Type B pancreatic cell (in vitro differentiated cells): Measurements from ENCODE around the gene CD22. TPM values are rescaled to one million over a fixed set of nuclear protein-coding genes. Genes with fewer than 3 reads are reported as not detected.
"Not testable (repeated sequence)": the region's sequence is repeated elsewhere in the genome, so short reads cannot be mapped to it uniquely, and the experiment has no call there.

Experiments
- DNase-seq: peaks from one replicate; pipeline ENCODE4 v3.0.0; 2021; ENCODE audit warnings: mixed read lengths; ENCODE audit not compliant: unreplicated experiment; ENCODE audit errors: extremely low spot score
- H3K27ac Mint-ChIP-seq: 2 replicates; pipeline ENCODE4 v1.8.0; 2021; ENCODE audit warnings: mild to moderate bottlenecking, mixed read lengths
- H3K27me3 Mint-ChIP-seq: 2 replicates; pipeline ENCODE4 v1.8.0; 2021; ENCODE audit warnings: mixed read lengths
- H3K36me3 Mint-ChIP-seq: 2 replicates; pipeline ENCODE4 v1.8.0; 2021; ENCODE audit warnings: mixed read lengths
- H3K4me1 Mint-ChIP-seq: one replicate; pipeline ENCODE4 v1.8.0; 2021; ENCODE audit warnings: mixed read lengths; ENCODE audit not compliant: unreplicated experiment
- H3K4me3 Mint-ChIP-seq: 2 replicates; pipeline ENCODE4 v1.8.0; 2021; ENCODE audit warnings: mild to moderate bottlenecking, mixed read lengths
- H3K9me3 Mint-ChIP-seq: 2 replicates; pipeline ENCODE4 v1.8.0; 2021; ENCODE audit warnings: mixed read lengths
- total RNA-seq: library from RNA; stranded (reverse); gene quantifications from 2 replicates; pipeline ENCODE4 v1.2.1, GENCODE V29; 2021; ENCODE audit warnings: low replicate concordance
- TF ChIP-seq, protein P1 (sequence below): fragments of 200-600 bp; sonication (generic); conservative IDR thresholded peaks from 2 replicates; pipeline ENCODE4 v1.5.0; 2021; ENCODE audit warnings: antibody characterized with exemption, mild to moderate bottlenecking

The CD22 gene
- total RNA-seq, 1 donor from 2014 or later: 0.92 TPM

DNA sequence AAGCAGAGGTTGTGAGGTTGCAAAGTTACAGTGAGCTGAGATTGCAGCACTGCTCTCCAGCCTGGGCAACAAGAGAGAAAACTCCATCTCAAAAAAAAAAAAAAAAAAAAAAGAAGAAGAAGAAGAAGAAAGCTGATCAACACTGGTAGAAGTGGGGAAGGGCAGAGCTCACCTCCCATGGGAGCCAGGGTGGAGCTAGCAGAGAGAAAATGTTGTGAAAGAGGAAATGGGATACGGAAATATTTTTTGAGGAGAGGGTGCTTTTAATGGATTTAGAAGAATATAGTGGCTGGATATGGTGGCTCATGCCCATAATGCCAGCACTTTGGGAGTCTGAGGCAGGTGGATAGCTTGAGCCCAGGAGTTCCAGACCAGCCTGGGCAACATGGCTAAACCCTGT is 48.7 kb downstream of the CD22 start:
- Mint-ChIP-seq H3K4me3 (no peak overlapping the region), H3K4me1 (peaks cover 6% of the 10 kb centered on the region), H3K9me3 (peaks cover 4% of the 10 kb centered on the region), H3K36me3 (no peaks in the 10 kb centered on the region), H3K27me3 (peaks cover 38% of the 10 kb centered on the region), H3K27ac (no peak overlapping the region)
- DNase-seq: no peak
- TF ChIP-seq, protein P1, sequence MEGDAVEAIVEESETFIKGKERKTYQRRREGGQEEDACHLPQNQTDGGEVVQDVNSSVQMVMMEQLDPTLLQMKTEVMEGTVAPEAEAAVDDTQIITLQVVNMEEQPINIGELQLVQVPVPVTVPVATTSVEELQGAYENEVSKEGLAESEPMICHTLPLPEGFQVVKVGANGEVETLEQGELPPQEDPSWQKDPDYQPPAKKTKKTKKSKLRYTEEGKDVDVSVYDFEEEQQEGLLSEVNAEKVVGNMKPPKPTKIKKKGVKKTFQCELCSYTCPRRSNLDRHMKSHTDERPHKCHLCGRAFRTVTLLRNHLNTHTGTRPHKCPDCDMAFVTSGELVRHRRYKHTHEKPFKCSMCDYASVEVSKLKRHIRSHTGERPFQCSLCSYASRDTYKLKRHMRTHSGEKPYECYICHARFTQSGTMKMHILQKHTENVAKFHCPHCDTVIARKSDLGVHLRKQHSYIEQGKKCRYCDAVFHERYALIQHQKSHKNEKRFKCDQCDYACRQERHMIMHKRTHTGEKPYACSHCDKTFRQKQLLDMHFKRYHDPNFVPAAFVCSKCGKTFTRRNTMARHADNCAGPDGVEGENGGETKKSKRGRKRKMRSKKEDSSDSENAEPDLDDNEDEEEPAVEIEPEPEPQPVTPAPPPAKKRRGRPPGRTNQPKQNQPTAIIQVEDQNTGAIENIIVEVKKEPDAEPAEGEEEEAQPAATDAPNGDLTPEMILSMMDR: no peak

DNA sequence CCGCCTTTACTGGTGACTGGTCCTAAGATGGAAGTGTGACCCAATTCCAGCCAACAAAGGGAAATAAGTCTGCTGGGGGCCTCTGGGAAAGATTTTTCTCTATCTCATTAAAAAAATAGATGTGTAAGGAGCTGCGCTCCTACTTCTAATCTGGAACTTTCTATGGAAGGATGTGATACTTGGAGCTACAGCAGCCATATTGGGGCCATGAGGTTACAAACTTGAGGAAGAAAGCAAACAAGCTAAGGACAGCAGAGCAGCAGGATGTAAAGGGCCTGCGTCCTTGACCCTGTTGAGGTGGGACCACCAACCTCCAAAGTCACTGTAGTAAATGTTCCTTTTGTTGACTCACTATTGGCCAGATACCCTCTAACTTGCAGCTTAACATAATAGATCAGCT is 49.4 kb downstream of the CD22 start:
- Mint-ChIP-seq H3K27me3 (peaks cover 37% of the 10 kb centered on the region), H3K4me3 (no peak overlapping the region), H3K4me1 (peaks cover 6% of the 10 kb centered on the region), H3K9me3 (peaks cover 4% of the 10 kb centered on the region), H3K27ac (no peak overlapping the region), H3K36me3 (no peaks in the 10 kb centered on the region)
- TF ChIP-seq, protein P1: no peak
- DNase-seq: no peak

DNA sequence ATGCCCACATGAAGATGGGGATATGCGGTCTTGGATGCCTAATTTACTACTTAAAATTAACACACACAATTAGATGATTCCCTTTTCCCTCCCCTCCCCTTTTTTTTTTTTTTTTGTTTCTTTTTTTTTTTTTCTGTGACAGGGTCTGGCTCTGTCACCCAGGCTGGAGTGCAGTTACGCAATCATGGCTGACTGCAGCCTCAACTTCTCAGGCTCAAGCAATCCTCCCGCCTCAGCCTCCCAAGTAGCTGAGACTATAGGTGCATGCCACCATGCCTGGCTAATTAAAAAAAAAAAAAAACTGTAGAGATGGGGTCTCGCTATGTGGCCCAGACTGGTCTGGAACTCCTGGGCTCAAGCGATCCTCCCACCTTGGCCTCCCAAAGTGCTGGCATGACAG is 50.6 kb downstream of the CD22 start:
- H3K9me3 Mint-ChIP-seq, H3K4me1 Mint-ChIP-seq, H3K36me3 Mint-ChIP-seq, H3K27ac Mint-ChIP-seq, H3K4me3 Mint-ChIP-seq: not testable (repeated sequence)
- H3K27me3 Mint-ChIP-seq: peaks cover 27% of the 10 kb centered on the region
- peak; percentile 4 for DNase-seq

DNA sequence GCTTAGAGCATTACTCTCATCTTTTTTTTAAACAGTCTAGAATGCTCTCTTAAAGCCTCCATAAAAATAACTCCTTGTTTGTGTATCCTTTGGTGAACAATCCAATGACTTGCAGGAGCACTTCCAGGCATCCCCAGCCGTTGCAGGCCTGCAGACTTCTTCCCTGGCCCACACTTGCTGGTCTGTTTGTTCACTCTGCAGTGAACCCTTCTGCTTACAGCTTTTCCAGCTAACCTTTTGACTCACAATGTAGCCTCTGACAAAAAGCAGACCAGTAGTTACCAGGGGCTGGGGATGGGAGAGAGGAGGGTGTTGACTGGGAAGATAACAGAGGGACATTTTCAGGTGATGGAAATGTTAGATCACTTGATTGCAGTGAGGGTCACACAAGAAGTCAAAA is 51.0 kb downstream of the CD22 start:
- DNase-seq: peak; percentile 31
- no peak overlapping the region for H3K4me3 Mint-ChIP-seq
- H3K36me3 Mint-ChIP-seq: no peaks in the 10 kb centered on the region
- TF ChIP-seq, protein P1: no peak
- H3K4me1 Mint-ChIP-seq: peaks cover 6% of the 10 kb centered on the region
- H3K27me3 Mint-ChIP-seq: peaks cover 23% of the 10 kb centered on the region
- peak overlapping the region; percentile 79 for H3K27ac Mint-ChIP-seq
- peaks cover 4% of the 10 kb centered on the region for H3K9me3 Mint-ChIP-seq

DNA sequence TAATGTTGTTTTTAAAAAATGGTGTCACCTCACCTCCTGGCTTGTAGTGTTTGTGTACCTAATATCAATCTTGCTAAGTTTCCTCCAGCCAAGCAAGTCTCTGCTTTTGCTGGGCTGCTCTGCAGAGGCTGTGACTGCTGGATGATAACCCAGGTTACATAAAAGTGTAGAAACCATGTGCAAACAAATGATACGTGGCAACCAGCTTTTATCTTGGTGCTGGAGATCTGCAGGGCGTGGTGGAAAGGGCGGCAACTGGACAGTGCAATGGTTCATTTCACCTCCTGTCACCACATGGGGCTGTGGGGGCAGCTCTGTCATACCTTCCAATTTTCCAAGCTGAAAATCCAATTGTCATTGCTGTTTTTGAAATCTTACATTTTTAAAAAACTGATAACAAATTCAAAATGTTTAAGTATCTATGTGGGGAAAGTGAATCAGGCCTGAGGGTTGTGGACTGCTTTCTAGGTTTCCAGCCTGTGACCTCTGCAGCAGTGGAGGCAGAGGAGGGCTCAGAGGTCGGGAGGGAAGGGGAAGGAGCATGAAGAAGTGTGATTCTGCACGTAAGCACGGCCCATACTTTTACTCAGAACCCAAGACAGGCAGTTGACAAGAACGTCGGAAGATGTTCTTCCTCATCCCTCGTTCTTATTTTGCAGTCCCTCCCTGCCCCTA is 51.6 kb downstream of the CD22 start:
- Mint-ChIP-seq H3K9me3 (peaks cover 4% of the 10 kb centered on the region), H3K27ac (peak overlapping the region; percentile 79), H3K27me3 (peaks cover 21% of the 10 kb centered on the region), H3K4me1 (peaks cover 6% of the 10 kb centered on the region), H3K36me3 (no peaks in the 10 kb centered on the region), H3K4me3 (peak overlapping the region; percentile 37)
- peak; percentile 40 for DNase-seq
- TF ChIP-seq, protein P1: no peak

DNA sequence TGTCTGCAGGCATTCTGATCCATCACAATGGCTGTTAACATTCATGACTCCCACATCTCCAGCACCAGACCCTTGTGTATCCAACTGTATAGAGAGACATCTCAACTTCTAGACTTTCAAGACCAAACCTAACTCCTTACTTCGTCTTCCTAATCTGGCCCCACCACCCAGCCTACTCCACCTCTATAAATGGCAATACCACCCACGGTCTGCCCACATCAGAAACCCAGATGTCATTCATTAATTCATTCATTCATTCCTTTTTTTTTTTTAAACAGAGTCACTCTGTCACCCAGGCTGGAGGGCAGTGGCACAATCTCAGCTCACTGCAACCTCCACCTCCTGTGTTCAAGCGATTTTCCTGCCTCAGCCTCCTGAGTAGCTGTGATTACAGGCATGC is 52.3 kb downstream of the CD22 start:
- Mint-ChIP-seq H3K27me3 (peaks cover 18% of the 10 kb centered on the region), H3K4me3 (no peak overlapping the region), H3K27ac (no peak overlapping the region), H3K4me1 (peaks cover 6% of the 10 kb centered on the region), H3K36me3 (no peaks in the 10 kb centered on the region), H3K9me3 (peaks cover 4% of the 10 kb centered on the region)
- no peak for DNase-seq
- TF ChIP-seq, protein P1: no peak
